Measurements from ENCODE around the gene AP3D1.

The AP3D1 gene

GRCh38 chr19:2070436-2070827 is 80.9 kb downstream of the AP3D1 start:
- in situ Hi-C loops (cut with HindIII; ENCODE audit: low sequenced_read_pairs) = no loop called here

- in situ Hi-C loops (cut with HindIII; ENCODE audit: low sequenced_read_pairs) = no loop called here
Observed at GRCh38 chr19:2064788-2065524, 86.4 kb downstream of the AP3D1 start.

- in situ Hi-C loops (cut with HindIII; ENCODE audit: low sequenced_read_pairs) = no loop called here
Observed at GRCh38 chr19:2064395-2064787, 87.0 kb downstream of the AP3D1 start.

- in situ Hi-C loops (cut with HindIII; ENCODE audit: low sequenced_read_pairs) = no loop called here
Observed at GRCh38 chr19:2063824-2064223, 87.5 kb downstream of the AP3D1 start.

GRCh38 chr19:2062770-2063169 is 88.6 kb downstream of the AP3D1 start:
- in situ Hi-C loops (cut with HindIII; ENCODE audit: low sequenced_read_pairs) = no loop called here

- in situ Hi-C loops (cut with HindIII; ENCODE audit: low sequenced_read_pairs) = no loop called here
Observed at GRCh38 chr19:2062389-2062729, 89.0 kb downstream of the AP3D1 start.

- in situ Hi-C loops (cut with HindIII; ENCODE audit: low sequenced_read_pairs) = no loop called here
Observed at GRCh38 chr19:2061495-2062388, 89.6 kb downstream of the AP3D1 start.

- in situ Hi-C loops (cut with HindIII; ENCODE audit: low sequenced_read_pairs) = no loop called here
Observed at GRCh38 chr19:2060884-2061494, 90.4 kb downstream of the AP3D1 start.

GRCh38 chr19:2059422-2060201 is 91.8 kb downstream of the AP3D1 start:
- in situ Hi-C loops (cut with HindIII; ENCODE audit: low sequenced_read_pairs) = no loop called here

- in situ Hi-C loops (cut with HindIII; ENCODE audit: low sequenced_read_pairs) = no loop called here
Observed at GRCh38 chr19:2058570-2059421, 92.6 kb downstream of the AP3D1 start.

GRCh38 chr19:2057484-2058469 is 93.6 kb downstream of the AP3D1 start:
- in situ Hi-C loops (cut with HindIII; ENCODE audit: low sequenced_read_pairs) = no loop called here

- in situ Hi-C loops (cut with HindIII; ENCODE audit: low sequenced_read_pairs) = no loop called here
Observed at GRCh38 chr19:2056837-2057192, 94.6 kb downstream of the AP3D1 start.

GRCh38 chr19:2055931-2056836 is 95.2 kb downstream of the AP3D1 start:
- in situ Hi-C loops (cut with HindIII; ENCODE audit: low sequenced_read_pairs) = no loop called here

GRCh38 chr19:2054763-2055162 is 96.6 kb downstream of the AP3D1 start:
- in situ Hi-C loops (cut with HindIII; ENCODE audit: low sequenced_read_pairs) = no loop called here

- in situ Hi-C loops (cut with HindIII; ENCODE audit: low sequenced_read_pairs) = no loop called here
Observed at GRCh38 chr19:2053601-2054389, 97.6 kb downstream of the AP3D1 start.

GRCh38 chr19:2051773-2052704 is 99.3 kb downstream of the AP3D1 start:
- in situ Hi-C loops (cut with HindIII; ENCODE audit: low sequenced_read_pairs) = no loop called here

Data from DLD1 (cell line).